OCI-LY1 (cell line): Measurements from ENCODE around the gene STMN1.

Experiments
- H2AFZ ChIP-seq: fragments of 200-600 bp; sonication (generic), shearing (Covaris generic); 2 replicates; pipeline ENCODE4 v1.6.0; 2014; ENCODE audit warnings: antibody characterized with exemption, mild to moderate bottlenecking, low read length
- H3F3A ChIP-seq: fragments of 200-600 bp; sonication (generic), shearing (Covaris generic); 2 replicates; pipeline ENCODE4 v1.6.0; 2014; ENCODE audit warnings: mild to moderate bottlenecking, antibody characterized with exemption, low read length, moderate library complexity; ENCODE audit not compliant: insufficient read depth
- H3K27ac ChIP-seq: fragments of 200-600 bp; sonication (generic); 2 replicates; pipeline ENCODE4 v1.5.1; 2014; ENCODE audit warnings: low read length, mixed run types, mild to moderate bottlenecking, low read depth; ENCODE audit not compliant: poor library complexity, severe bottlenecking
- H3K27me3 ChIP-seq: fragments of 200-600 bp; sonication (generic); 2 replicates; pipeline ENCODE4 v1.6.0; 2014; ENCODE audit warnings: antibody characterized with exemption, mild to moderate bottlenecking, low read length, moderate library complexity; ENCODE audit not compliant: insufficient read depth
- H3K36me3 ChIP-seq: fragments of 200-600 bp; sonication (generic); 2 replicates; pipeline ENCODE4 v1.6.1; 2014; ENCODE audit warnings: mild to moderate bottlenecking, antibody characterized with exemption, low read length, moderate library complexity, mixed read lengths; ENCODE audit not compliant: insufficient read depth
- H3K4me1 ChIP-seq: fragments of 200-600 bp; sonication (generic); 2 replicates; pipeline ENCODE4 v1.5.1; 2014; ENCODE audit warnings: mild to moderate bottlenecking, low read length, moderate library complexity; ENCODE audit not compliant: insufficient read depth, severe bottlenecking
- H3K4me2 ChIP-seq: fragments of 200-600 bp; sonication (generic), shearing (Covaris generic); 2 replicates; pipeline ENCODE4 v1.6.1; 2014; ENCODE audit warnings: low read length
- H3K4me3 ChIP-seq: fragments of 200-600 bp; sonication (generic); 2 replicates; pipeline ENCODE4 v1.5.1; 2014; ENCODE audit warnings: low read length, low read depth, mild to moderate bottlenecking, mixed read lengths; ENCODE audit not compliant: poor library complexity, severe bottlenecking
- H3K79me2 ChIP-seq: fragments of 200-600 bp; shearing (Covaris generic); 2 replicates; pipeline ENCODE4 v1.6.1; 2016; ENCODE audit warnings: mixed run types, low read length, mixed read lengths; ENCODE audit not compliant: insufficient read depth
- H3K9ac ChIP-seq: fragments of 200-600 bp; sonication (generic), shearing (Covaris generic); 2 replicates; pipeline ENCODE4 v1.6.1; 2014; ENCODE audit warnings: mild to moderate bottlenecking, low read length, mixed read lengths
- H3K9me2 ChIP-seq: fragments of 200-600 bp; sonication (generic), shearing (Covaris generic); 2 replicates; pipeline ENCODE4 v1.6.1; 2014; ENCODE audit warnings: low read depth, mild to moderate bottlenecking, low read length, mixed read lengths
- H3K9me3 ChIP-seq: fragments of 200-600 bp; shearing (Covaris generic); 2 replicates; pipeline ENCODE4 v1.6.1; 2014; ENCODE audit warnings: low read length, mixed read lengths
- H4K20me1 ChIP-seq: fragments of 200-600 bp; sonication (generic), shearing (Covaris generic); 2 replicates; pipeline ENCODE4 v1.6.0; 2016; ENCODE audit warnings: mild to moderate bottlenecking, low read length; ENCODE audit not compliant: insufficient read depth
- CTCF ChIP-seq: fragments of 200-600 bp; sonication (generic), shearing (Covaris generic); IDR thresholded peaks from 2 replicates; pipeline ENCODE4 v1.5.1; 2017; ENCODE audit warnings: mild to moderate bottlenecking, antibody characterized with exemption, low read length, moderate library complexity, mixed read lengths
- EZH2 ChIP-seq: fragments of 200-600 bp; sonication (generic), shearing (Covaris generic); IDR thresholded peaks from 2 replicates; pipeline ENCODE4 v1.8.0; 2017; ENCODE audit warnings: borderline replicate concordance, mixed run types, mild to moderate bottlenecking, antibody characterized with exemption, low read length, moderate library complexity, mixed read lengths

Gene STMN1

GRCh38 chr1:25870614-25871013 is 35.6 kb downstream of the STMN1 start:
- H3K27me3 ChIP-seq, result no peaks in the 10 kb centered on the region
- no peaks in the 10 kb centered on the region for H3K79me2 ChIP-seq
- no peak for TF ChIP-seq CTCF
- TF ChIP-seq EZH2, result no peak
- H3K4me2 ChIP-seq, result no peak overlapping the region
- no peak overlapping the region for H3K27ac ChIP-seq
- H3K9me2 ChIP-seq, result no peaks in the 10 kb centered on the region
- H3K9ac ChIP-seq, result no peak overlapping the region
- H3K4me1 ChIP-seq, result peaks cover 21% of the 10 kb centered on the region
- H2AFZ ChIP-seq, result no peak overlapping the region
- H3K36me3 ChIP-seq, result no peaks in the 10 kb centered on the region
- no peaks in the 10 kb centered on the region for H3K9me3 ChIP-seq
- H3F3A ChIP-seq, result no peaks in the 10 kb centered on the region
- H4K20me1 ChIP-seq, result no peaks in the 10 kb centered on the region
- H3K4me3 ChIP-seq, result no peak overlapping the region

- Histone ChIP-seq H3K9ac (no peak overlapping the region), H3K4me3 (no peak overlapping the region), H3K9me2 (no peaks in the 10 kb centered on the region), H3K27ac (no peak overlapping the region), H3K9me3 (no peaks in the 10 kb centered on the region), H3K4me2 (no peak overlapping the region), H3K4me1 (peaks cover 17% of the 10 kb centered on the region), H2AFZ (no peak overlapping the region), H3K79me2 (no peaks in the 10 kb centered on the region), H3K36me3 (no peaks in the 10 kb centered on the region), H3F3A (no peaks in the 10 kb centered on the region), H4K20me1 (no peaks in the 10 kb centered on the region), H3K27me3 (no peaks in the 10 kb centered on the region)
- TF ChIP-seq CTCF (no peak), EZH2 (no peak)
Observed at GRCh38 chr1:25869909-25870606, 36.2 kb downstream of the STMN1 start.

GRCh38 chr1:25867210-25867991 is 38.8 kb downstream of the STMN1 start:
- no peak overlapping the region for H3K9ac ChIP-seq
- H3K9me2 ChIP-seq, result no peaks in the 10 kb centered on the region
- H3K27me3 ChIP-seq, result no peaks in the 10 kb centered on the region
- no peaks in the 10 kb centered on the region for H4K20me1 ChIP-seq
- TF ChIP-seq EZH2, result no peak
- TF ChIP-seq CTCF, result no peak
- peaks cover under 1% of the 10 kb centered on the region for H3K4me1 ChIP-seq
- no peak overlapping the region for H3K4me2 ChIP-seq
- no peaks in the 10 kb centered on the region for H3F3A ChIP-seq
- no peaks in the 10 kb centered on the region for H3K79me2 ChIP-seq
- H3K36me3 ChIP-seq, result no peaks in the 10 kb centered on the region
- H3K9me3 ChIP-seq, result no peaks in the 10 kb centered on the region
- no peak overlapping the region for H3K27ac ChIP-seq
- no peak overlapping the region for H3K4me3 ChIP-seq
- no peak overlapping the region for H2AFZ ChIP-seq
